WERI-Rb-1 (cell line): Measurements from ENCODE around the gene G2E3.

Source experiments
- DNase-seq: peaks from one replicate; pipeline ENCODE4 v3.0.0-alpha.2; 2020
- H3K27ac ChIP-seq: fragments of 250-450 bp; sonication (Bioruptor Pico); 2 replicates; pipeline ENCODE4 v1.5.1; 2020; ENCODE audit warnings: mild to moderate bottlenecking, moderate library complexity
- H3K27me3 ChIP-seq: fragments of 250-450 bp; sonication (Bioruptor Pico); 2 replicates; pipeline ENCODE4 v1.5.1; 2021; ENCODE audit warnings: mild to moderate bottlenecking, low read depth, moderate library complexity; ENCODE audit not compliant: insufficient read depth, severe bottlenecking
- H3K36me3 ChIP-seq: fragments of 250-450 bp; sonication (Bioruptor Pico); 2 replicates; pipeline ENCODE4 v1.5.1; 2020; ENCODE audit warnings: mild to moderate bottlenecking, moderate library complexity
- H3K4me3 ChIP-seq: 2 replicates; pipeline ENCODE4 v1.5.1; 2011; ENCODE audit warnings: low read depth, mild to moderate bottlenecking, control low read depth, low read length
- H3K9me3 ChIP-seq: fragments of 250-450 bp; sonication (Bioruptor Pico); 2 replicates; pipeline ENCODE4 v1.5.1; 2021; ENCODE audit warnings: mild to moderate bottlenecking, moderate library complexity; ENCODE audit not compliant: severe bottlenecking
- CTCF ChIP-seq: IDR thresholded peaks from 2 replicates; pipeline ENCODE4 v1.5.1; 2011; ENCODE audit warnings: low read depth, mild to moderate bottlenecking, control low read depth, inconsistent platforms, low read length

Gene G2E3

DNA sequence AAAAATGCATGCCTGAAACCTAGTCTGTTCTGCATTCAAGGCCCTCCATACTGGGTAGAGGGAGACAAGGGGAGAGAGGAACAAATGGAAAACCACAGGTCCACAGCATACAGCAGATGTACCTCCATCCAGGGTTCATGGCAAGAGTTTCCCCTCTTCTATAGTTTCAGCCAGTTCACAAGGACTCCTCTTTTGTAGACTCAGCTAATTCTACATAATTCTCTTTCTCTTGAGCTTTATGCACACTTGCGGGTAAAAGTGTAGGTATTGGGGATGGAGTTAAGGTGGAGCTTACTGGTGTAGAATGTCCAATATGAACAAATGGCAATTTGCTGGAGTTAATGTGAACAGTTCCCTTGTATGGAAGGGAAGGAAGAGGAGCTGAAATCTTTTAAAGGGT is 23.4 kb downstream of the G2E3 start:
- Histone ChIP-seq H3K36me3 (peaks cover 29% of the 10 kb centered on the region), H3K9me3 (no peaks in the 10 kb centered on the region), H3K27ac (no peak overlapping the region), H3K27me3 (no peaks in the 10 kb centered on the region), H3K4me3 (no peak overlapping the region)
- no peak for TF ChIP-seq CTCF
- no peak for DNase-seq

DNA sequence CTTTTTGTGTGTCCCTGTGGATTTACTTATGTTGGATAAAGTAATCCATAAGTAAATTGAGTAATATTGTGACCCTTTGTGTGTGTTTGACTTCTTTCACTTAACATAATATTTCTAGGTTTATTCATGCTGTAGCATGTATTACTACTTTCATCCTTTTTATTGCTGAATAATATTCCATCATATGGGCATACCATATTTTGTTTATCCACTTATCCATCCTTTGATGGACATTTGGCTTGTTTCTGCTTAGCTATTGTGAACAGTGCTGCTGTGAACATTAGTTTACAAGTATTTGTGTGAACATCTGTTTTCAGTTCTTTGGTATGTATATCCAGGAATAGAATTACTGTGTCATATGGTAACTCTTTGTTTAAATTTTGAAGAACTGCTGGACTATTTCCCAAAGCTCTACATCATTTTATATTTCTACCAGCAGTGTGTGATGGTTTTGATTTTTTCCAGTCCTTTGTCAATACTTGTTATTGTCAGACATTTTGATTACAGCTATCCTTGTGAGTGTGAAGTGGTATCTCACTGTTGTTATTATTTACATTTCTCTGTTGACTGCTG is 25.2 kb downstream of the G2E3 start:
- no peaks in the 10 kb centered on the region for H3K27me3 ChIP-seq
- H3K36me3 ChIP-seq = peaks cover 36% of the 10 kb centered on the region
- DNase-seq = no peak
- no peak overlapping the region for H3K27ac ChIP-seq
- H3K9me3 ChIP-seq = no peaks in the 10 kb centered on the region
- H3K4me3 ChIP-seq = no peak overlapping the region
- TF ChIP-seq CTCF = no peak

DNA sequence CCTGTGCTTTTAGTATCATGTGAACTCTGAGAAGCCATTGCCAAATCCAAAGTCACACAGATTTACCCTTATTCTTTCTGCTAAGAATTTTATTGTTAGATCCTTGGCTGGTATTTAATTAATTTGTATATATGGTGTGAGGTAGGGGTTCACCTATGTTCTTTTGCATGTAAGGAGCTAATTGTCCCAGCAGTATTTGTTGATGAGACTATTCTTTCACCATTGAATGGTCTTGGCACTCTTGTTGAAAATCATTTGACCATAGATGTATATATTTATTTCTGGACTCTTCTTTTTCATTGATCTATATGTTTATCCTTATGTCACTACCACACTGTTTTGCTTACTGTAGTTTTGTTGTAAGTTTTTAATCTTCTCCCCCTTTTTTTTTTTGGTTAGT is 26.2 kb downstream of the G2E3 start:
- no peak for TF ChIP-seq CTCF
- peaks cover 46% of the 10 kb centered on the region for H3K36me3 ChIP-seq

DNA sequence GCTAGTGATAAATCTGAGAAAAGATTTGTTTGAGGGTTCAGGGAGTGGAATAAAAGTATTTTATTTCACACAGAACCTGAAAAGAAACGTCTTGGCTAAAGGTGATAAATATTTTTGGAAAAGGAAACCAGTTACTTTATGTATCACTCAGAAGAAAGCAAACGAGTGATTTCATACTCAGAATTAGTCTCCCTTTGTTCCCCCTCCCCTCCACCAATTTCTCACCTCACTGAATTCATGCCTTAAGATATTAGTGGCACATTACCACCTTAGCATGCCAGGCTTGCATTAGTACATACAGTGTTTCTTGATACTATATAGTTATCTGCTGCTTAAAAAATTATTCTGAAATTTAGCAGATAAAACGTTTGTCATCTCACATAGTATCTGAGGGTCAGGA is 28.2 kb downstream of the G2E3 start:
- H3K9me3 ChIP-seq = no peaks in the 10 kb centered on the region
- H3K36me3 ChIP-seq = peaks cover 50% of the 10 kb centered on the region
- H3K27me3 ChIP-seq = no peaks in the 10 kb centered on the region
- H3K4me3 ChIP-seq = no peak overlapping the region
- no peak overlapping the region for H3K27ac ChIP-seq
- no peak for TF ChIP-seq CTCF
- DNase-seq = no peak

More for the DNA sequence above, 26.2 kb downstream of the G2E3 start:
- no peaks in the 10 kb centered on the region for H3K27me3 ChIP-seq
- H3K9me3 ChIP-seq = no peaks in the 10 kb centered on the region
- no peak overlapping the region for H3K27ac ChIP-seq
- no peak for DNase-seq
- H3K4me3 ChIP-seq = no peak overlapping the region

GRCh38 chr14:30588873-30589272 is 29.9 kb downstream of the G2E3 start:
- no peaks in the 10 kb centered on the region for H3K9me3 ChIP-seq
- DNase-seq = no peak
- no peak overlapping the region for H3K4me3 ChIP-seq
- no peak for TF ChIP-seq CTCF
- H3K36me3 ChIP-seq = peaks cover 52% of the 10 kb centered on the region
- H3K27me3 ChIP-seq = no peaks in the 10 kb centered on the region
- H3K27ac ChIP-seq = no peak overlapping the region

- Histone ChIP-seq H3K4me3 (no peak overlapping the region), H3K27me3 (no peaks in the 10 kb centered on the region), H3K9me3 (no peaks in the 10 kb centered on the region), H3K36me3 (peaks cover 56% of the 10 kb centered on the region), H3K27ac (no peak overlapping the region)
- DNase-seq = no peak
- no peak for TF ChIP-seq CTCF
These were observed 38.0 kb downstream of the G2E3 start for GRCh38 chr14:30596935-30597334.
